GM18858 (cell line): ENCODE results near the gene SMNDC1.
"Not testable (repeated sequence)": the region's sequence is repeated elsewhere in the genome, so short reads cannot be mapped to it uniquely, and the experiment has no call there.

Source experiments
- ATAC-seq: cut with Tn5 transposase; IDR thresholded peaks from one replicate; pipeline ENCODE4 v1.9.1; 2021; ENCODE audit not compliant: unreplicated experiment

Gene SMNDC1

GRCh38 chr10:110254467-110254866 is 50.3 kb downstream of the SMNDC1 start:
- ATAC-seq = no peak

GRCh38 chr10:110252151-110252550 is 52.6 kb downstream of the SMNDC1 start:
- no peak for ATAC-seq

GRCh38 chr10:110251392-110251791 is 53.3 kb downstream of the SMNDC1 start:
- ATAC-seq = peak; percentile 81

- peak; percentile 59 for ATAC-seq
These were observed 55.2 kb downstream of the SMNDC1 start for GRCh38 chr10:110249489-110249888.

GRCh38 chr10:110247833-110248232 is 56.9 kb downstream of the SMNDC1 start:
- ATAC-seq = not testable (repeated sequence)

GRCh38 chr10:110244550-110244949 is 60.2 kb downstream of the SMNDC1 start:
- ATAC-seq = no peak

GRCh38 chr10:110242511-110242910 is 62.2 kb downstream of the SMNDC1 start:
- no peak for ATAC-seq

- ATAC-seq = no peak
These were observed 62.9 kb downstream of the SMNDC1 start for GRCh38 chr10:110241841-110242240.

GRCh38 chr10:110241407-110241806 is 63.3 kb downstream of the SMNDC1 start:
- ATAC-seq = no peak
